EH (cell line): ENCODE measurements around the gene GMPR2.
A peak's percentile ranks its signal among the peaks of the same experiment; 100 is the strongest.

ENCODE experiments used
- DNase-seq: peaks from one replicate; pipeline ENCODE4 v3.0.0-alpha.2; 2015; ENCODE audit warnings: low read depth

GMPR2 gene

GRCh38 chr14:24232645-24233537 lies at the start of gene GMPR2:
GMPR2 (plus strand) TSS chr14:24232929; CDS start chr14:24233254, 325 bp downstream.
- no peak for DNase-seq

GRCh38 chr14:24183014-24183481 lies 49.7 kb upstream of the GMPR2 start:
- no peak for DNase-seq

GRCh38 chr14:24184104-24184970 lies 48.4 kb upstream of the GMPR2 start:
- no peak for DNase-seq

- no peak for DNase-seq
These were observed 47.7 kb upstream of the GMPR2 start for GRCh38 chr14:24185026-24185425.

- DNase-seq = no peak
These were observed 47.0 kb upstream of the GMPR2 start for GRCh38 chr14:24185741-24186140.

GRCh38 chr14:24186831-24187538 lies 45.7 kb upstream of the GMPR2 start:
- no peak for DNase-seq

DNA sequence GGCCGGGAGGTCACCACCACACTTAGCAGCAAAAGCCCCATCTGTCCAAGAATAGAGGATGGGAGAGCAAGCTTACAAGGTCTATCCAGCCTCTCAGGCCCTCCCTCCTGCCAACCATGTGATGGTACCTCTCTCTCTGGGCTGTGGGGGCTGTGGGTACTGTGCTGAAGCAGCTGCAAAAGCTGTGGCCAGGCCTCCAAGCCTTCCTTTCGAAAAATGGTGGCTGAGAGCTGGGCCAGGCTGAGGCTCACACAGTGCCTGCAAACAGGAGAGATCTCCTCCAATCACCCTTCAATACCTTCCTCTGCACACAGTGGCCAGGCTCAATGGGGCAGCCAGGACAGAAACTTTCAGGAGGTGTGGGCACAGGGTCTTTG lies 45.2 kb upstream of the GMPR2 start:
- DNase-seq = no peak

GRCh38 chr14:24188251-24189058 lies 44.3 kb upstream of the GMPR2 start, which contains the start of gene IPO4:
IPO4 (minus strand) TSS chr14:24188816; CDS start chr14:24188787, 29 bp downstream.
- DNase-seq = peak; percentile 98

DNA sequence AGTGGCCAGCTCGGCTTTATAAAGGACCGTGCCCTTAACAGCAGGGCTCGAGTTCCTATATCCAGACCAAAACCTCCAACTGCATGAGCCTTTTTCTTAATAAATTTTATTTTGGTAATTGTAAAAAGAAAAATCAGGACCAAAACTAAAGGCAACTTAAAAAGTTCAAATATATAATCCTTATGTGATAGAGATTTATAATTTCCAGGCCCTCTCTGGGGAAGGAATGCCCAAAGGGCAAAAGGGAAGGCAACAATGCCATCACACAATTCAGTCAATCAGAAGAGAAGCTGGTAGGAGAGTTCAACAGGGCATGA lies 43.7 kb upstream of the GMPR2 start:
- DNase-seq = no peak

GRCh38 chr14:24189460-24189859 lies 43.3 kb upstream of the GMPR2 start:
- DNase-seq = no peak

DNA sequence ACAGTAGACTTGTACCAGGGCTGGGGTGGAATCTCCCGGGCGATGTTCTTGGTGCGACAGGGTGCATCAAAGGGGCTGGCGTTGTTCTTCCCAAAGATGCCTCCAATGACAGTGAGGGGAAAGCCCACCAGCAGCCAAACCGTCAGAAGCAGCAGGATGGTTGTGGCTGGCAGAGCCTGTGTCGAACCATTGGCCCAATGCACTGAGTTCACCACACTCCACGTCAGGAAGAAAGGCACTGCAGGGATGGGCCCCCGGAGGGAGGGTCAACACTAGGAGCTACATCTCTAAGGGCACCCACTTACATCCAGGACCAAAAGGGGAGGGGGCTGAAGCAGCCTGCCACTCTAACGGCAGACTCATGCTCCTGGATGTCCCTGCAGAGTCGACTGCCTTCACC lies 42.3 kb upstream of the GMPR2 start:
- DNase-seq = no peak

GRCh38 chr14:24192933-24193332 lies 39.8 kb upstream of the GMPR2 start:
- DNase-seq = no peak

- DNase-seq = no peak
These were observed 38.4 kb upstream of the GMPR2 start for GRCh38 chr14:24194186-24194872.

- DNase-seq = no peak
These were observed 37.9 kb upstream of the GMPR2 start for GRCh38 chr14:24194873-24195185.

DNA sequence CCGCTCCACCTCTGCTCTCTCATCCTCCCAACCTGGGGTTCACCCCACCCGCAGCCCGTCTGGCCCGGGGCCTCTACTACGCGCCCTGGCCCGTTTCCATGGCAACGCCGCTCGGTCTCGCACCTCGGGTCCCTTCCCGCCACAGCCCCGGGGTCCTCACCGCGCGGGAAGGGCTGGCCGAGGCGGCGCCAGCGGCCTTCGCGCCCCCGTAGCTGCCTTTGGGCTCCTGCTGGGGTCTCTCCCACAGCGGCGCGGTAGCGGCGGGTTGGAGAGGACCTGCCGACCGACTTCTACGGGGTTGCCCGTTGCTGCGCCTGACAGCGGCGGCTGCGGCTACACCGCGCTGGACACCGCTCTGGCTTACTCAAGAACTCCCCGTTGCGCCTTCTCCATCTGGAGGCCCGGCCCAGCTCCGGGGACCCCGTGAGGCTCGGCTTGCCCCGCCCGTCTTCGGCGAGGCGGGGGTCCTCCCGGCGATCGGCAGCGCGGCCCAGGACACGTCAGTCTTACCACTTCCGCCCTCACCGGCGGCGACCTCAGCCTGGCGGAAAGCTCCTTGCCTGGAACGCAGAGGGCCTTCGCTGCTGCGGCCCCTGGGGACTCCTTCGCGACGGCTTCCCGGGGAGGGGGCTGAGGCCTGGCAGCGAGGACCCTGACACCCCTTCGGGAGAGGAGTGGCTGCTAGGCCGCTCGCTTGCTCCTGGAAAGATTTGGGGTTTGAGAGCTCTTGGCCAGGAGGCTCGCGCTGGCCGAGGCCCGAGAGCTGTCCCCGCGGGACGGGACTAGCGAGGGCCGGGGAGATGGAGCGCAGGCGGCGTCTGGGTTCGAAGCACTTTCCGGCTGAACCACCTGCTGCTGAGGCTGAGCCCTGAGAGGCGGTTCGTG lies 37.3 kb upstream of the GMPR2 start, which contains the start of gene TM9SF1:
Gene TM9SF1 (minus strand): TSS at position 256 of the 885 bp plus-strand sequence. CDS start 422 bp downstream, outside the sequence.
- DNase-seq = peak; percentile 88

DNA sequence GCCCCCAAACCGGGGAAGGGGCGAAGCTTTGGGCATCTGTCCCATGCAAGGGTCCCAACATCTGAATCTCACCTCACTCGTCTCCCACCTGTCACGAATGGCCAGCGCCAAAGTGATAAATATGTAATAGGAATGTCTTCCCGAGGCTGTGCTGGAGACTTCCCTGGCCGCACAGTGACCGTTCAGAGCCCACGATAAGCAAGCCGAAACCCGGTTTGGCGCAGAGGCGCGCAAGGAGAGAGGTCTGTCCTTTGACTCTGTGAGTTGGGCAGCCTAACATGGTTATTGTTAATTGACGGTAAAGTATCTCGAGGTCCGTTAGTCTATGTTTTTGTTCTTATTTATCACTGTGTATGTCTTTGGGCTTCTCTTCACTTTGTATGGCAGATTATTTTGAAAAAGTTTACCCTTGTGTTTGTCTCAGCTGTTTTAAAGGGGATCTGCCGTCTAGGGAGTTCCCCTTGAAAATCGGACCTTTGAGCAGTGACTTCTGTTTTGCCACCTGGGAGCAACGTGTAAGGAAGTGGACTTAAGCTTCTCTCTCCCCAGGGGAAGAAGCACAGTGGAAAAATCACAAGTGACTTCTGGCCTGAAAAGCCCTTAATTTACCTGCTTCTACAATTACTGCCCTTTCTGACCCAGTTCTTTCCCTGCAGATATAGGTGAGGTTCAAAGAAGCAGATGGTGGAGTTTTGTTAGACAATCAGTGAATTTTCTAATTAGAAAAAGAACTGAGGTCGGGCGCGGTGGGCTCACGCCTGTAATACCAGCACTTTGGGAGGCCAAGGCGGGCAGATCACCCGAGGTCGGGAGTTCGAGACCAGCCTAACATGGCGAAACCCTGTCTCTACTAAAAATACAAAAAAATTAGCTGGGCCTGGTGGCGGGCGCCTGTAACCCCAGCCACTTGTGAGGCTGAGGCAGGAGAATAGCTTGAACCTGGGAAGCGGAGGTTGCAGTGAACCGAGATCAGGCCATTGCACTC lies 36.4 kb upstream of the GMPR2 start:
- peak; percentile 37 for DNase-seq

- no peak for DNase-seq
These were observed 35.7 kb upstream of the GMPR2 start for GRCh38 chr14:24197056-24197450.

DNA sequence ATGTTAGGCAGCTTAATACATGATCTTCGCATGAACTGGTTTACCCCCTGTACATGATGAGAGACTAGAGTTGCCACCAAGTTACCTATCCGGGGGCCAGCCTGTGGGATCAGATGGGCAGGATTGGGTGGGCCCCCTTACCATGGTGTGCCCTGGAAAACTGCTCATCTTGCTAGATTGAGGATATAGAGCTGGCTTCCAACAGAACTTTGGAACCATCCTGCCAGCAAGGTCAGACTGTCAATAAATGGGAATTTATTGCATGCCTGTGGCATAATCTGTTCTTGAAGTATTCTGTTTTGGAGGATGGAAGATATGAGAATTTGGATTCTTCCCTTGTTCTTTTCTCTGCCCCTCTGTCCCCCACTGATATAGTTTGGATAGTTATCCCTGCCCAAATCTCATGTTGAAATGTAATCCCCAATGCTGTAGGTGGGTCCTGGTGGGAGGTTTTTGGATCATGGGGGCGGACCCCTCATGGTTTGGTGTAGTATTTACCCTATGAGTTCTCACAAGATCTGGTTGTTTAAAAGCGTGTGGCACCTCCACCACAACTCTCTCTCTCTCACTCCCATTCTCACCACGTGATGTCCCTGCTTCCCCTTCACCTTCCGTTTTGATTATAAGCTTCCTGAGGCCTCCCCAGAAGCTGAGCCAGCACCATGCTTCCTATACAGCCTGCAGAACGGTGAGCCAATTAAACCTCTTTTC lies 33.8 kb upstream of the GMPR2 start:
- DNase-seq = no peak
